ENCODE results near the gene TGFB3. TPM values are rescaled to one million over a fixed set of nuclear protein-coding genes. Genes with fewer than 3 reads are reported as not detected.

Gene TGFB3
- total RNA-seq, 5 donors from 2014 or later (not counting 1 experiment from before 2014, with no cell fraction given) = 6.4 to 9.6 (median 8.8) TPM

GRCh38 chr14:76002383-76002782 is 20.6 kb upstream of the TGFB3 start:
- no peak overlapping the region for H3K27ac ChIP-seq (ENCODE audit: low read length)
- DNase-seq = no peak
- peaks cover 0 to 11% of the 10 kb centered on the region in 2 donors for H3K36me3 ChIP-seq (ENCODE audit: control insufficient read depth in 2 of 2, extremely low read depth in 1 of 2, insufficient read depth in 1 of 2, low read length in 1 of 2)
- no peak for ATAC-seq (replicated peaks in 1 of 4)
- POLR2A ChIA-PET = no interaction called here
- peaks cover 70% of the 10 kb centered on the region for H3K36me3 Mint-ChIP-seq
- no peaks in the 10 kb centered on the region for H3K9me3 ChIP-seq
- H3K4me3 ChIP-seq (ENCODE audit: control insufficient read depth in 1 of 2, extremely low read depth in 1 of 2, low read length in 1 of 2) = no peak overlapping the region
- no peak overlapping the region for H3K4me3 Mint-ChIP-seq
- no peaks in the 10 kb centered on the region for H3K27me3 Mint-ChIP-seq
- peaks cover 0 to 18% (median 12%) of the 10 kb centered on the region in 3 donors for H3K9me3 Mint-ChIP-seq
- CTCF ChIA-PET = no interaction called here
- no peaks in the 10 kb centered on the region for H3K4me1 Mint-ChIP-seq
- 86% methylated on average over 1 of the region's 1 CpG for WGBS (ENCODE audit: insufficient coverage)
- H3K27me3 ChIP-seq (replicated peaks in 1 of 2; ENCODE audit: control insufficient read depth in 2 of 2, extremely low read depth in 1 of 2, insufficient read depth in 2 of 2, low read length in 1 of 2) = no peaks in the 10 kb centered on the region
- H3K27ac Mint-ChIP-seq = no peak overlapping the region
- no peaks in the 10 kb centered on the region for H3K4me1 ChIP-seq (ENCODE audit: control insufficient read depth in 1 of 2, extremely low read depth in 1 of 2, insufficient read depth in 2 of 2, low read length in 2 of 2)

- peaks cover 69% of the 10 kb centered on the region for H3K36me3 Mint-ChIP-seq
- no peak for DNase-seq
- CTCF ChIA-PET = no interaction called here
Observed at GRCh38 chr14:75999511-76000190, 17.9 kb upstream of the TGFB3 start.

GRCh38 chr14:75996488-75996887 is 14.7 kb upstream of the TGFB3 start:
- ATAC-seq (replicated peaks in 1 of 4) (no peak), DNase-seq (no peak)
- no peaks in the 10 kb centered on the region for H3K27me3 Mint-ChIP-seq
- H3K4me1 ChIP-seq (ENCODE audit: control insufficient read depth in 1 of 2, extremely low read depth in 1 of 2, insufficient read depth in 2 of 2, low read length in 2 of 2) = no peaks in the 10 kb centered on the region
- ChIA-PET CTCF (no interaction called here), POLR2A (no interaction called here)
- no peak overlapping the region for H3K27ac ChIP-seq (ENCODE audit: low read length)
- H3K27me3 ChIP-seq (replicated peaks in 1 of 2; ENCODE audit: control insufficient read depth in 2 of 2, extremely low read depth in 1 of 2, insufficient read depth in 2 of 2, low read length in 1 of 2) = no peaks in the 10 kb centered on the region
- no peak overlapping the region for H3K4me3 ChIP-seq (ENCODE audit: control insufficient read depth in 1 of 2, extremely low read depth in 1 of 2, low read length in 1 of 2)
- peaks cover 0 to 16% of the 10 kb centered on the region in 2 donors for H3K36me3 ChIP-seq (ENCODE audit: control insufficient read depth in 2 of 2, extremely low read depth in 1 of 2, insufficient read depth in 1 of 2, low read length in 1 of 2)
- H3K36me3 Mint-ChIP-seq = peaks cover 78% of the 10 kb centered on the region
- H3K4me1 Mint-ChIP-seq = no peaks in the 10 kb centered on the region
- no peaks in the 10 kb centered on the region for H3K9me3 Mint-ChIP-seq
- no peaks in the 10 kb centered on the region for H3K9me3 ChIP-seq
- H3K4me3 Mint-ChIP-seq = no peak overlapping the region
- 50% methylated on average over 1 of the region's 1 CpG for WGBS (ENCODE audit: insufficient coverage)
- H3K27ac Mint-ChIP-seq = no peak overlapping the region

More at GRCh38 chr14:75999511-76000190, 17.9 kb upstream of the TGFB3 start:
- H3K27ac Mint-ChIP-seq = no peak overlapping the region
- H3K4me1 Mint-ChIP-seq = no peaks in the 10 kb centered on the region
- POLR2A ChIA-PET = no interaction called here
- no peak for ATAC-seq (replicated peaks in 1 of 4)
- Histone ChIP-seq H3K4me1 (ENCODE audit: control insufficient read depth in 1 of 2, extremely low read depth in 1 of 2, insufficient read depth in 2 of 2, low read length in 2 of 2) (no peaks in the 10 kb centered on the region), H3K9me3 (no peaks in the 10 kb centered on the region), H3K36me3 (ENCODE audit: control insufficient read depth in 2 of 2, extremely low read depth in 1 of 2, insufficient read depth in 1 of 2, low read length in 1 of 2) (peaks cover 0 to 11% of the 10 kb centered on the region in 2 donors), H3K27ac (ENCODE audit: low read length) (no peak overlapping the region), H3K27me3 (replicated peaks in 1 of 2; ENCODE audit: control insufficient read depth in 2 of 2, extremely low read depth in 1 of 2, insufficient read depth in 2 of 2, low read length in 1 of 2) (no peaks in the 10 kb centered on the region), H3K4me3 (ENCODE audit: control insufficient read depth in 1 of 2, extremely low read depth in 1 of 2, low read length in 1 of 2) (no peak overlapping the region)
- WGBS (ENCODE audit: insufficient coverage) = 100% methylated on average over 3 of the region's 6 CpGs
- H3K27me3 Mint-ChIP-seq = no peaks in the 10 kb centered on the region
- H3K9me3 Mint-ChIP-seq = peaks cover 0 to 8% (median 7%) of the 10 kb centered on the region in 3 donors
- no peak overlapping the region for H3K4me3 Mint-ChIP-seq

GRCh38 chr14:75995372-75996041 is 13.7 kb upstream of the TGFB3 start:
- ChIA-PET CTCF (no interaction called here), POLR2A (no interaction called here)
- Histone ChIP-seq H3K9me3 (no peaks in the 10 kb centered on the region), H3K27me3 (replicated peaks in 1 of 2; ENCODE audit: control insufficient read depth in 2 of 2, extremely low read depth in 1 of 2, insufficient read depth in 2 of 2, low read length in 1 of 2) (no peaks in the 10 kb centered on the region), H3K4me3 (ENCODE audit: control insufficient read depth in 1 of 2, extremely low read depth in 1 of 2, low read length in 1 of 2) (no peak overlapping the region), H3K36me3 (ENCODE audit: control insufficient read depth in 2 of 2, extremely low read depth in 1 of 2, insufficient read depth in 1 of 2, low read length in 1 of 2) (peaks cover 0 to 14% of the 10 kb centered on the region in 2 donors), H3K4me1 (ENCODE audit: control insufficient read depth in 1 of 2, extremely low read depth in 1 of 2, insufficient read depth in 2 of 2, low read length in 2 of 2) (no peaks in the 10 kb centered on the region), H3K27ac (ENCODE audit: low read length) (no peak overlapping the region)
- H3K9me3 Mint-ChIP-seq = no peaks in the 10 kb centered on the region
- WGBS (ENCODE audit: insufficient coverage) = 92% methylated on average over 12 of the region's 17 CpGs
- no peak overlapping the region for H3K4me3 Mint-ChIP-seq
- H3K27ac Mint-ChIP-seq = no peak overlapping the region
- peaks cover 70% of the 10 kb centered on the region for H3K36me3 Mint-ChIP-seq
- H3K4me1 Mint-ChIP-seq = no peaks in the 10 kb centered on the region
- ATAC-seq (replicated peaks in 1 of 4) = no peak
- no peak for DNase-seq
- no peaks in the 10 kb centered on the region for H3K27me3 Mint-ChIP-seq

DNA sequence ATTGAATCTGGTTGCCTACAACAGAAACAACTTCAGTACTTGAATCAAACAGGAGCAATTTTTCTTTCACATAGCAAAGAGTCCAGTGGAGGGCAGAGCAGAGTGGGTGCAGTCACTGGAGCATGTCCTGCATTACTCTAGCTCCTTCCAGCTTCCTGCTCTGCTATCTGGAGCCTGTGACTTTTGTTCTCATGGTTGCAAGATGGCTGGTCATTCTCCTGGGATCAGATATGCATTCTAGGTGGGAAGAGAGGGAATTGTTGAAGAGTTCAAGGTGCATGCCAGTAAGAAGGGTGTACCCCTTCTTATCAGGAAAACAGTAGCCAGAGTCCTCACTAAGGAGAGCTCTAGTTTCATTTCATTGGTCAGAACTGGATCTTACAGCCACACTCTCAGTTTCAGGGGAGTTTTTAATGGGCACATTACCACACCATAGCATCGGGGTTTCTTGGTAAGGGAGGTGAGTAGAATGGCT is 11.8 kb upstream of the TGFB3 start:
- H3K27ac Mint-ChIP-seq = no peak overlapping the region
- CTCF ChIA-PET = interaction anchor here in 1 of 2 donors (0.7 kb wide), 1 partner anchor 140 kb away, joined by 3 read pairs; no protein-coding TSS in a partner anchor
- H3K36me3 Mint-ChIP-seq = peaks cover 69% of the 10 kb centered on the region
- H3K27me3 ChIP-seq (replicated peaks in 1 of 2; ENCODE audit: control insufficient read depth in 2 of 2, extremely low read depth in 1 of 2, insufficient read depth in 2 of 2, low read length in 1 of 2) = no peaks in the 10 kb centered on the region
- no peak overlapping the region for H3K4me3 ChIP-seq (ENCODE audit: control insufficient read depth in 1 of 2, extremely low read depth in 1 of 2, low read length in 1 of 2)
- POLR2A ChIA-PET = no interaction called here
- no peak overlapping the region for H3K27ac ChIP-seq (ENCODE audit: low read length)
- no peaks in the 10 kb centered on the region for H3K9me3 Mint-ChIP-seq
- H3K4me1 ChIP-seq (ENCODE audit: control insufficient read depth in 1 of 2, extremely low read depth in 1 of 2, insufficient read depth in 2 of 2, low read length in 2 of 2) = no peaks in the 10 kb centered on the region
- no CpG with 5 or more reads among the region's 1 CpG for WGBS (ENCODE audit: insufficient coverage)
- ATAC-seq (replicated peaks in 1 of 4) (no peak), DNase-seq (no peak)
- peaks cover 0 to 15% of the 10 kb centered on the region in 2 donors for H3K36me3 ChIP-seq (ENCODE audit: control insufficient read depth in 2 of 2, extremely low read depth in 1 of 2, insufficient read depth in 1 of 2, low read length in 1 of 2)
- H3K4me1 Mint-ChIP-seq = no peaks in the 10 kb centered on the region
- no peaks in the 10 kb centered on the region for H3K9me3 ChIP-seq
- no peak overlapping the region for H3K4me3 Mint-ChIP-seq
- H3K27me3 Mint-ChIP-seq = no peaks in the 10 kb centered on the region

DNA sequence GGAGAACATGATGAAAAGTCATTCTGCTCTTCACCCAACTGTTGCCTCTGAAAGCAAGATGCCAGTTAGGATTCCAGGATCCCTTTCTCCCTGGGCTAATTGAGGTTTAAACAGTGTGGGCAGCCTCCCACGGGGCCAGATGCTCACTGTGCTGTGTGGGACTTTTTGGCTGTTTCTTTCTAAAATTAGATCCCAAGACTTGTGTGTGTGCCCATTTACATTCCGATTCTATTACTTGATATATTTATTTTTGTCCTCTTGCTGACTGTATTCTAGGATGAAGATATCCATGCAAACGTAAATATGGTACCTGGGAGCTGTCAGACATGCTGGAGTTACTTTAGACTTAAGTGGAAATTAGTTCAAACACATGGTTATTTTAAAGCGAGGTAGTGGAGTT is 10.0 kb upstream of the TGFB3 start:
- Histone ChIP-seq H3K4me1 (ENCODE audit: control insufficient read depth in 1 of 2, extremely low read depth in 1 of 2, insufficient read depth in 2 of 2, low read length in 2 of 2) (no peaks in the 10 kb centered on the region), H3K27ac (ENCODE audit: low read length) (no peak overlapping the region), H3K4me3 (ENCODE audit: control insufficient read depth in 1 of 2, extremely low read depth in 1 of 2, low read length in 1 of 2) (no peak overlapping the region), H3K9me3 (no peaks in the 10 kb centered on the region), H3K36me3 (ENCODE audit: control insufficient read depth in 2 of 2, extremely low read depth in 1 of 2, insufficient read depth in 1 of 2, low read length in 1 of 2) (peaks cover 0 to 12% of the 10 kb centered on the region in 2 donors), H3K27me3 (replicated peaks in 1 of 2; ENCODE audit: control insufficient read depth in 2 of 2, extremely low read depth in 1 of 2, insufficient read depth in 2 of 2, low read length in 1 of 2) (no peaks in the 10 kb centered on the region)
- ATAC-seq (replicated peaks in 1 of 4) (no peak), DNase-seq (no peak)
- CTCF ChIA-PET = no interaction called here
- POLR2A ChIA-PET = interaction anchor here in 1 of 2 donors (0.7 kb wide), 1 partner anchor 628 kb away, joined by 4 read pairs; no protein-coding TSS in a partner anchor
- Mint-ChIP-seq H3K9me3 (no peaks in the 10 kb centered on the region), H3K4me1 (peaks cover under 1 to 1% (median under 1%) of the 10 kb centered on the region in 3 donors), H3K4me3 (no peak overlapping the region), H3K36me3 (peaks cover 59% of the 10 kb centered on the region), H3K27ac (no peak overlapping the region), H3K27me3 (no peaks in the 10 kb centered on the region)
- WGBS (ENCODE audit: insufficient coverage) = 40% methylated on average over 1 of the region's 4 CpGs

Measured in T-cell (primary cell).